KMS-11 (cell line): Measurements from ENCODE around the gene COBL.

ENCODE experiments used
- H2AFZ ChIP-seq: fragments of 200-600 bp; sonication (generic); 2 replicates; pipeline ENCODE4 v1.6.1; 2016; ENCODE audit warnings: antibody characterized with exemption, mixed run types, low read depth
- H3K27ac ChIP-seq: fragments of 200-600 bp; sonication (generic); 2 replicates; pipeline ENCODE4 v1.6.1; 2016; ENCODE audit warnings: mild to moderate bottlenecking, mixed run types
- H3K27me3 ChIP-seq: fragments of 200-600 bp; sonication (generic); 2 replicates; pipeline ENCODE4 v1.6.1; 2017; ENCODE audit warnings: mild to moderate bottlenecking, low read depth, mixed run types, moderate library complexity; ENCODE audit not compliant: insufficient read depth
- H3K36me3 ChIP-seq: fragments of 200-600 bp; sonication (generic); 2 replicates; pipeline ENCODE4 v1.6.1; 2017; ENCODE audit warnings: mild to moderate bottlenecking, mixed run types; ENCODE audit not compliant: insufficient read depth
- H3K4me1 ChIP-seq: fragments of 200-600 bp; sonication (generic); 2 replicates; pipeline ENCODE4 v1.6.1; 2016; ENCODE audit warnings: mild to moderate bottlenecking, low read depth, mixed run types; ENCODE audit not compliant: poor library complexity, severe bottlenecking
- H3K4me2 ChIP-seq: fragments of 200-600 bp; sonication (generic); 2 replicates; pipeline ENCODE4 v1.7.0; 2016; ENCODE audit warnings: mild to moderate bottlenecking, mixed run types
- H3K4me3 ChIP-seq: fragments of 200-600 bp; sonication (generic); IDR thresholded peaks from 2 replicates; pipeline ENCODE4 v1.6.1; 2017; ENCODE audit warnings: low read depth, low read length, mixed read lengths; ENCODE audit not compliant: insufficient read depth
- H3K79me2 ChIP-seq: fragments of 200-600 bp; sonication (generic); 2 replicates; pipeline ENCODE4 v1.6.1; 2016; ENCODE audit warnings: low read depth, mixed run types; ENCODE audit not compliant: insufficient read depth
- H3K9ac ChIP-seq: fragments of 200-600 bp; sonication (generic); 2 replicates; pipeline ENCODE4 v1.6.1; 2016; ENCODE audit warnings: mild to moderate bottlenecking, mixed run types
- H4K20me1 ChIP-seq: fragments of 200-600 bp; sonication (generic); 2 replicates; pipeline ENCODE4 v1.6.1; 2016; ENCODE audit warnings: mild to moderate bottlenecking, mixed run types; ENCODE audit not compliant: insufficient read depth
- TF ChIP-seq, protein P1 (sequence below): fragments of 200-600 bp; sonication (generic); conservative IDR thresholded peaks from 2 replicates; pipeline ENCODE4 v1.6.1; 2017; ENCODE audit warnings: low read depth, mild to moderate bottlenecking, antibody characterized with exemption, low read length, moderate library complexity, mixed read lengths

The COBL gene

DNA sequence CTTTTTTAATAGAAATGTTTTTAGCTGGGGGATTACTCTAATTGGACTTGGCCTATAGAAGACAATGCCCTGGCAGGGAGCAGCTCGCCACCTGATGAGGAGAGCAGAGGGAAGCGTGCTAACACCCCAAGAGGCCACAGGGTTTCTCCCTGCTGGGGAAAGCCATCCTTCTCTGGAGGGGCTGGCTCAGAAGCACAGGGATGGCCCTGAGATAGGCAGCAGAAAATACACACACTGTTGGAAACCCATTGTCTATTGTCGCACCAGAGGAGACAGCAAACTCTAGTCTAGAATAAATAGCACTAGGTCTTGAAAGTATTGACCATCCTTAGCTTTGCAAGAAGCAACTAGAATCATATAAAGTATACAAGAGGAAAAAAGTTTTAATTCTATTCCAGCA, 5.4 kb downstream of the COBL start:
- Histone ChIP-seq H3K27me3 (no peaks in the 10 kb centered on the region), H3K4me1 (no peaks in the 10 kb centered on the region), H3K4me3 (no peak overlapping the region), H3K9ac (no peak overlapping the region), H3K79me2 (no peaks in the 10 kb centered on the region), H2AFZ (no peak overlapping the region), H4K20me1 (no peaks in the 10 kb centered on the region), H3K36me3 (no peaks in the 10 kb centered on the region), H3K4me2 (no peak overlapping the region), H3K27ac (no peak overlapping the region)
- TF ChIP-seq, protein P1, sequence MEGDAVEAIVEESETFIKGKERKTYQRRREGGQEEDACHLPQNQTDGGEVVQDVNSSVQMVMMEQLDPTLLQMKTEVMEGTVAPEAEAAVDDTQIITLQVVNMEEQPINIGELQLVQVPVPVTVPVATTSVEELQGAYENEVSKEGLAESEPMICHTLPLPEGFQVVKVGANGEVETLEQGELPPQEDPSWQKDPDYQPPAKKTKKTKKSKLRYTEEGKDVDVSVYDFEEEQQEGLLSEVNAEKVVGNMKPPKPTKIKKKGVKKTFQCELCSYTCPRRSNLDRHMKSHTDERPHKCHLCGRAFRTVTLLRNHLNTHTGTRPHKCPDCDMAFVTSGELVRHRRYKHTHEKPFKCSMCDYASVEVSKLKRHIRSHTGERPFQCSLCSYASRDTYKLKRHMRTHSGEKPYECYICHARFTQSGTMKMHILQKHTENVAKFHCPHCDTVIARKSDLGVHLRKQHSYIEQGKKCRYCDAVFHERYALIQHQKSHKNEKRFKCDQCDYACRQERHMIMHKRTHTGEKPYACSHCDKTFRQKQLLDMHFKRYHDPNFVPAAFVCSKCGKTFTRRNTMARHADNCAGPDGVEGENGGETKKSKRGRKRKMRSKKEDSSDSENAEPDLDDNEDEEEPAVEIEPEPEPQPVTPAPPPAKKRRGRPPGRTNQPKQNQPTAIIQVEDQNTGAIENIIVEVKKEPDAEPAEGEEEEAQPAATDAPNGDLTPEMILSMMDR = no peak

DNA sequence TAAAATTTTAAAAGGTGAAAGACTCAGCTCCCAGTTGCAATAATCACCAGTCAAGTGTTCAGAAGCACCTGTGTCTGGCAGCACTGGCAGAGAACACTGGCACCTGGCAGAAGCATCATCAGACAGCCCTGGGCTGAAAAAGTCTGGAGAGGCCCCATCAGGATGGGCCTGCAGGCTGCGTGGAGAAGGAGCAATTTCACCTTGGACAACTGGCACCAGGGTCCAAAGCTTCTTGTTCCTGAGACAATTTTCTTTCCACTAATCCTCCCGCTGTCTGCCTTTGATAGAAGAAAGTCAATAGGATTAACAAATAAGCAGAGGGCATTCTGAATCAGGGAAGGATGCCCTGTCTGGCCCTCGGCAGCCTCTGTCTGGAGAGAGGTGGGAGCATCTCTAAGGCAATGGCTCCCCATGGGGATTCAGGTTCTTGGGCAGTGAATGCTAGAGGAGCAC, 6.5 kb downstream of the COBL start:
- no peaks in the 10 kb centered on the region for H3K4me1 ChIP-seq

DNA sequence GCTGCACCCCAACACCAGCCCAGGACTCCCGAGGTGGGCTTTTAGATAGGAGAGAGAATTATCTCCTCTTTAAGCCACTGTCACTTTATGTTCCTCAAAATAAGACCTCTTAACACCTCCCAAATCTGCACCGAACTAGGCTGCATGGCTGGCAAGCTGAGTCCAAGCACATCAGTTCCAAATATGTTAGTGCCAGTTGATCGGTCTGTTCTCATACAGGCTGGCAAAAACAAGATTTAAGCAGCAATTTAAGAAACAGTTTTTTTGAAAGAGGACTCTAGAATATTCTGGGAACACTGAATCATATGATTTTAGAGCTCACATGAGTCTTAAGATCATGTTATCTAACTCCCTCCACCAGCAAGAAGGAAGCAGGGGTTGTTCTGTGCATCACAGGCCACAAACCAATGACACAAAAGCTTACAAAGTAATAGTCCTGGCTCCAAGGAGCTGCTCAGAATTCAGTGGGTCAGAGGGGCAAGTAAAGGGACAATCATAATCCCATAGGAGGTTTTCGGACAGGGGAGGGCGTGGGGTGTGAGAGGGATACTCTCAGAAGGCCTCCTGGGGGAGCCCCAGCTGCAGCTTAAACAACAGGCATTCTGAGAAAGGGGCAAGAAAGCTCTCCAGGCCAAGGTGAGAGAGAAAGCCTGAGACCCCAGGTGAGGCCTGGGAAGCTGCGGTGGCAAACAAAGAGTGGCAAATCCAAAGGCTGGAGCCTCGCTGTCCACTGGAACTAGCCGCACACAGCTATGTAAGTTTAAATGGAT, 7.1 kb downstream of the COBL start:
- Histone ChIP-seq H3K4me1 (no peaks in the 10 kb centered on the region), H3K27me3 (no peaks in the 10 kb centered on the region), H3K4me3 (no peak overlapping the region), H4K20me1 (no peaks in the 10 kb centered on the region), H2AFZ (no peak overlapping the region), H3K27ac (no peak overlapping the region), H3K9ac (no peak overlapping the region), H3K79me2 (no peaks in the 10 kb centered on the region), H3K36me3 (no peaks in the 10 kb centered on the region), H3K4me2 (no peak overlapping the region)
- TF ChIP-seq, protein P1 = no peak

More for the DNA sequence above, 6.5 kb downstream of the COBL start:
- Histone ChIP-seq H3K79me2 (no peaks in the 10 kb centered on the region), H3K9ac (no peak overlapping the region), H3K4me3 (no peak overlapping the region), H2AFZ (no peak overlapping the region), H3K27me3 (no peaks in the 10 kb centered on the region), H4K20me1 (no peaks in the 10 kb centered on the region), H3K27ac (no peak overlapping the region), H3K36me3 (no peaks in the 10 kb centered on the region), H3K4me2 (no peak overlapping the region)
- TF ChIP-seq, protein P1 = no peak

DNA sequence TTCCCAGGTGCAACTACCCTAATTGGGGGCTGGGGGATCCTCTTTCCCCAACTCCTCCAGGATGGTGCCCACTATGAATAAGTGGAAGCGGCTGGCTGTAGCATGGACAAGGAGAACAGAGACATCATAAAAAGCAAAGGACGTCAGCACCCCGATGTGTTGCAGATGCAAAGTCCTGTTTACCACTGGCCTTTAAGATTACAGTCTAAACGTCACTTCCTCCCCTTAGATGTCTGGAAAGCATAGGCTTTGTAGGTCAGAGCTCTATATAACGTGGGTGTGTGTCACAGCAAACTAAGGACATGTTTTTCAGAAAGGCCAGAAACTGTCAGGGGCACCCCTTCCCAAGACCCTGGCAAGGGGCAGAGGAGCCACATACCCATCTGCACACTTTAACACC, 7.9 kb downstream of the COBL start:
- TF ChIP-seq, protein P1 = no peak
- H3K27me3 ChIP-seq = no peaks in the 10 kb centered on the region
- no peak overlapping the region for H3K4me2 ChIP-seq
- no peak overlapping the region for H3K27ac ChIP-seq
- H3K4me1 ChIP-seq = no peaks in the 10 kb centered on the region
- no peak overlapping the region for H3K9ac ChIP-seq
- no peaks in the 10 kb centered on the region for H3K79me2 ChIP-seq
- no peak overlapping the region for H2AFZ ChIP-seq
- no peak overlapping the region for H3K4me3 ChIP-seq
- H4K20me1 ChIP-seq = no peaks in the 10 kb centered on the region
- H3K36me3 ChIP-seq = no peaks in the 10 kb centered on the region
